ENCODE measurements around the gene PCSK1. TPM values are rescaled to one million over a fixed set of nuclear protein-coding genes. Genes with fewer than 3 reads are reported as not detected.
"Not testable (repeated sequence)": the region's sequence is repeated elsewhere in the genome, so short reads cannot be mapped to it uniquely, and the experiment has no call there.

PCSK1 gene
- total RNA-seq, 1 donor from 2014 or later: not detected

DNA sequence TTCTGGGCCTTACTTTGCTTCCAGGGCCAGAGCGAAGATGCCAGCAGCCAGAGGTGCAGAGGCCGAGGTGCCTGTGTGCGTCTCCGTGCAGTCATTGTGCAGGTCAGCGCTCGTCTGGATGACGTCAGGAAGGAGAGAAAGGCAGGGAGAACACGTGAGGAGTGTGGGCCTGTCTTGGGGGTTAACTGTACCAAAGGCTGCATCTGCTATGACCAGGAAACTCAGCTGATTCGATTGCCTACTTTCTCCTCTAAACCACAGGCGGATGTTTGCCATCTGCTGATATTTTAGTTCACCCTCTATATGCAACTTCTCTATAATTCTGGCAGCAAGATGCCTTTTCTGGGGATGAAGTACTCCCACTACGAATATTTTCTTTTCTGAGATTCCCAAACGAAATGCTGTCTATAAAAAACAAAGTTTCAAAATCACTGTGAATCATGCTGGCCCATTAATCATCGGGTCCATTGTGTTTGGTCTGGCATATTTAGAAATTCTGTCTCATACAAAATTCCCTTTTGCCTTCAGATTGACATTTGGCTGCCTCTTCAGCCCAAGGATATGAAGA lies 24.8 kb downstream of the PCSK1 start:
- intact Hi-C loops (cut with micrococcal nuclease): no loop called here
- Mint-ChIP-seq H3K27me3 (peaks cover 9% of the 10 kb centered on the region), H3K36me3 (ENCODE audit: low read depth) (no peaks in the 10 kb centered on the region), H3K4me3 (no peak overlapping the region), H3K27ac (no peak overlapping the region), H3K4me1 (no peaks in the 10 kb centered on the region), H3K9me3 (no peaks in the 10 kb centered on the region)
- DNase-seq: no peak

DNA sequence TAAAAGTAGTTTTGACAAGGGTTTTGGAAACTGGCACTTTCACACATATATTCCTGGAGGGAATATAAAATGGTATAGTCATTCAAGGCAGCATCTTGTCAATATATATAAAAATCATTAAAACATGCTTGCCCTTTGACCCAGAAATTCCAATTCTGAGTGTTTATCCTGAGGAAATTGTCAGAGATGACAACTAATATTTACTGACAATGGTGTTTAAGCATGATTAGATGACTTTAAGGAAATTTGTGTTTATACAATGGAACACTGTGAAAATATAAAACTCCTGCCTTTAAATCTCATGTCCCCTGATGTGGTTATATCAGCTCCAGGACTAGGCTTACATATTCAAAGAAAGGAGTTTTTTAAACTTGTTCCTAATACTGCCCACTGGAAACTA lies 25.6 kb downstream of the PCSK1 start:
- peaks cover 10% of the 10 kb centered on the region for H3K27me3 Mint-ChIP-seq
- no peak overlapping the region for H3K27ac Mint-ChIP-seq
- intact Hi-C loops (cut with micrococcal nuclease): no loop called here
- DNase-seq: no peak
- no peaks in the 10 kb centered on the region for H3K4me1 Mint-ChIP-seq
- H3K9me3 Mint-ChIP-seq: no peaks in the 10 kb centered on the region
- no peaks in the 10 kb centered on the region for H3K36me3 Mint-ChIP-seq (ENCODE audit: low read depth)
- H3K4me3 Mint-ChIP-seq: no peak overlapping the region

DNA sequence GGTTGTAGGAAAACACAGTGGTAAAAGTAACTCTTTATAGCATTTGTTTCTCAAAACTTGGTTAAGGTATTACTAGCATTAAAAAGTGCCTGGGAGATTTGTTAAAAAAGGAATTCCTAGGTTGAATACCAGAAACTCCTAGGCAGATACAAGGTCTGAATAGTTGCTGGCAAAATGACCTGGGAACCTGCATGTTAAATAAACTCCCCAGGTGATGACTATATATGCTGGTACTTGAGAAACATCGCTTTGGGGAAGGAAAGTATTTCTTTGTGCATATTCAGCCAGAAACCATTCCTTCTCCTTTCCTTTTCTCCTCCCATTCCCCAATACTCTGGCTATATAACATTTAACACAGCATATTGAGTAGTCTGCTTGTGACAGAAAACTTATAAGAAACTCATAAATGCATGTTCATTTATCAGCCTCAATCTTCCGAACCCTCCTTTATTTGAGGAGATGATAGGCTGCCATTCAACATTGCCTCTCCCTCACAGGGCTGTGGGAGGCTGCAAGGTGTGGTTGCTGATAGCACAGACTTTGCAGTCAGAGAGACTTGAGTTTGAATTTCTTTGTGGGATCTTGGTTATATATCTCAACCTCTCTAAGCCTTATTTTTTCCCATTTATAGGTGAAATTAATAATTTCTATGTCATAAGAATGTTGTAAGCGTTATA lies 28.7 kb downstream of the PCSK1 start:
- Mint-ChIP-seq H3K27me3 (peaks cover 10% of the 10 kb centered on the region), H3K36me3 (ENCODE audit: low read depth) (no peaks in the 10 kb centered on the region), H3K9me3 (no peaks in the 10 kb centered on the region), H3K27ac (no peak overlapping the region), H3K4me1 (no peaks in the 10 kb centered on the region), H3K4me3 (no peak overlapping the region)
- peak; percentile 27 for DNase-seq
- intact Hi-C loops (cut with micrococcal nuclease): no loop called here

DNA sequence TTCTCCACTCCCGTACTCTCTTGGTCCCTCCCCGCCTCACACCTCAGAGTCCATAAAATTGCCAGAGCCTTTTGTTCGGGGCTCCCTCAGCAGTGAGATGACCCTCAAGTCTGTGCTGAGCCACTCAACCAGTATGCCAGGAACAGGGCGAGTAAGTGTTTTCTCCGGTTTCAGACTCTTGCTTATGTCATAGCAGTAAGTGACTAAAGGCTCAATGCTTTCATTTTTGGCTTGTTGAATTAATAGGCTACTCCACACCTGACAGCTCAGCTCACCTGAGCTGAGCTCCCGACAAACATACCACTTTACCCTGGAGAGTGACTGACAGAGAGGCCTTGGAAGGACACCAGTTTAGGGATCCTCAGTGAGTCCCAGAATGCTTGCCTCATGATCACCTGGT lies 30.5 kb downstream of the PCSK1 start:
- H3K27me3 Mint-ChIP-seq: peaks cover 11% of the 10 kb centered on the region
- DNase-seq: no peak
- H3K9me3 Mint-ChIP-seq: no peaks in the 10 kb centered on the region
- no peaks in the 10 kb centered on the region for H3K4me1 Mint-ChIP-seq
- no peak overlapping the region for H3K4me3 Mint-ChIP-seq
- H3K36me3 Mint-ChIP-seq (ENCODE audit: low read depth): no peaks in the 10 kb centered on the region
- intact Hi-C loops (cut with micrococcal nuclease): no loop called here
- H3K27ac Mint-ChIP-seq: no peak overlapping the region

DNA sequence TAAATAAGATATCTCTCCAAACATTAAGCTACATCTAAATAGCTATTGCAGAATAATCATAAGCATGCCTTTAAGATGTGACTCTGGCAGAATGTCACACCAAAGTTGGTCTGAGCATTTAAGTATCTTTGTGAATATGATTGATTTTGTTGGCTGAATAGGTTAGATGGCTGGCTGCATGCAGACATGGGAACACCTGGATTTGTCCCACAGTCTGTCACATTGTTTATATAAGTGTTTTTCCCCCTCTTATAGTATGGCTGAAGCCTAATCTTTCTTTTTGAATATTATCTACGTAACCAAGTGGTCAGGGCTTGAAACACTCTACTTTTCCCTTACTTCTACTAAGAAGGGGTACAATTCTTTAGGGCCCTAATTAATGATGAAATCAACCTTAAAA lies 36.2 kb downstream of the PCSK1 start:
- peaks cover 11% of the 10 kb centered on the region for H3K27me3 Mint-ChIP-seq
- no peaks in the 10 kb centered on the region for H3K9me3 Mint-ChIP-seq
- H3K36me3 Mint-ChIP-seq (ENCODE audit: low read depth): no peaks in the 10 kb centered on the region
- peak; percentile 17 for DNase-seq
- no peak overlapping the region for H3K27ac Mint-ChIP-seq
- H3K4me1 Mint-ChIP-seq: no peaks in the 10 kb centered on the region
- no peak overlapping the region for H3K4me3 Mint-ChIP-seq
- intact Hi-C loops (cut with micrococcal nuclease): no loop called here

DNA sequence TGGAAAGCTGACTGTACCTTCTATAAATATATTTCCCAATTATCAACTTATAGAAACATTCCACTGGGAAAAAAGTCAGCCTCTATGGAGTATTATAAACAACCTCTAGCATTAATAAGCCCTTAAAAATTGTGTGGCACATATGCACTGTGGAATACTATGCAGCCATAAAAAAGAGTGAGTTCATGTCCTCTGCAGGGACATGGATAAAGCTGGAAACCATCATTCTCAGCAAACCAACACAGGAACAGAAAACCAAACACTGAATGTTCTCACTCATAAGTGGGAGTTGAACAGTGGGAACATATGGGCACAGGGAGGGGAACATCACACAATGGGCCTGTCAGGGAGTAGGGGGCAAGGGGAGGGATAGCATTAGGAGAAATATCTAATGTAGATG lies 37.8 kb downstream of the PCSK1 start:
- H3K9me3 Mint-ChIP-seq; H3K27ac Mint-ChIP-seq; H3K4me1 Mint-ChIP-seq; H3K4me3 Mint-ChIP-seq; H3K36me3 Mint-ChIP-seq (ENCODE audit: low read depth); intact Hi-C loops (cut with micrococcal nuclease): not testable (repeated sequence)
- H3K27me3 Mint-ChIP-seq: peaks cover 17% of the 10 kb centered on the region
- peak; percentile 3 for DNase-seq

DNA sequence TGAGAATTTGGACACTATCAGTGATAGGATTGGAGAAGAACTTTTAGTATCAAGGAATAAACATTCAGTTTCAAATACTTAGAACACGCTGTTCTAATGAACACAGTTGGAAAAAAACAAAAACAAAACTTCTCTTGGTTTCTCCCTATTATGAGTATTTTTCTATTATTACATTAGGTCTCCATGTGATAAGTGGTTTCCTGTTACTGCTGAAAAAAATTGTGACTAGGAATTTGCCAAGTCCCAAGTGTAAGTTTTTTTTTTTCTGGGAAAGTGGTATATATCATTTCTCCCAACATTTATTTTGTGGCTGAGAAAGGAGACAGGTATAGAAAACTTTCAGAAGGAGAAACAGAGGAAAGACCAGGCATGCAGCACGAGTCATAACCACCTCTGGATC lies 41.1 kb downstream of the PCSK1 start:
- DNase-seq: no peak
- intact Hi-C loops (cut with micrococcal nuclease): no loop called here
- Mint-ChIP-seq H3K9me3 (no peaks in the 10 kb centered on the region), H3K4me3 (no peak overlapping the region), H3K27me3 (peaks cover 26% of the 10 kb centered on the region), H3K36me3 (ENCODE audit: low read depth) (no peaks in the 10 kb centered on the region), H3K4me1 (no peaks in the 10 kb centered on the region), H3K27ac (no peak overlapping the region)

DNA sequence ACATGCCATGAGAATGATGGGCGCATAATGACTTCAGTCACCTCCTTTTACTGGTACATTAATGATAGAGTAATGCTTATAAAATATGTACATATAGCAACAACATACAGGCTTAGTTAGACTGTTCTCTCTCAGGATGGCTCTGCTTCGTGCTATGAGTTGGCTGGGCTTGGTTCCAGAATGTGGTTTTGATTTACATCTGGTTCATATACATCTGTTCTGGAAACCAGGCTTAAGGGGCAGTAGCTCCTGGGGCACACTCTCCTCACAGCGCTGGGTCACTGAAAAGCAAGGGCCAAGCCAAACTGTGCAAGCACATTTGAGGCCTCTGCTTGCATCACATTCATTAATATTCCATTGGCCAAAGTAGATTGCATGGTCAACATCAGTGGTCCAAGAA lies 44.9 kb downstream of the PCSK1 start:
- H3K4me3 Mint-ChIP-seq: no peak overlapping the region

DNA sequence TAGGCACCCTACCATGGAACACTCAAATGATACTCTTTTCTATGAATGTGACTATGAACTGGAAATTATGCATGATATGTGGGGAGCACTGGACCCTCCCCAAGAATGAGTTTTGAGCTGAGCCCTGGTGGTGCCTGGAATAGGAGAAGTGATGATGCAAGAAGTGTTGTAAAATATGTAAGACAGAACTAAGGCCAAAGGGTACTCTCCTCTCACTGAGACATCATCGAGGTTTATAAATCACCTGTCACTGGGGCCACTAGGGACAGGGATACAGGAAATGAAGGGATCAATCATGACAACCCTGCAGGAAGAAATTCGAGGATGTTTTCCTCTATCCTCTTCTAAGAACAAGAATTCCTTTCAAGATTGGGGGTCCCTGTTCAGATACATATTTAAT lies 45.4 kb downstream of the PCSK1 start:
- H3K27me3 Mint-ChIP-seq: peaks cover 32% of the 10 kb centered on the region
- no peaks in the 10 kb centered on the region for H3K36me3 Mint-ChIP-seq (ENCODE audit: low read depth)
- DNase-seq: no peak
- H3K4me3 Mint-ChIP-seq: no peak overlapping the region
- H3K4me1 Mint-ChIP-seq: no peaks in the 10 kb centered on the region
- no peaks in the 10 kb centered on the region for H3K9me3 Mint-ChIP-seq
- H3K27ac Mint-ChIP-seq: no peak overlapping the region
- intact Hi-C loops (cut with micrococcal nuclease): no loop called here

More for the DNA sequence above, 44.9 kb downstream of the PCSK1 start:
- intact Hi-C loops (cut with micrococcal nuclease): no loop called here
- H3K4me1 Mint-ChIP-seq: no peaks in the 10 kb centered on the region
- DNase-seq: no peak
- no peak overlapping the region for H3K27ac Mint-ChIP-seq
- no peaks in the 10 kb centered on the region for H3K9me3 Mint-ChIP-seq
- H3K27me3 Mint-ChIP-seq: peaks cover 29% of the 10 kb centered on the region
- H3K36me3 Mint-ChIP-seq (ENCODE audit: low read depth): no peaks in the 10 kb centered on the region

DNA sequence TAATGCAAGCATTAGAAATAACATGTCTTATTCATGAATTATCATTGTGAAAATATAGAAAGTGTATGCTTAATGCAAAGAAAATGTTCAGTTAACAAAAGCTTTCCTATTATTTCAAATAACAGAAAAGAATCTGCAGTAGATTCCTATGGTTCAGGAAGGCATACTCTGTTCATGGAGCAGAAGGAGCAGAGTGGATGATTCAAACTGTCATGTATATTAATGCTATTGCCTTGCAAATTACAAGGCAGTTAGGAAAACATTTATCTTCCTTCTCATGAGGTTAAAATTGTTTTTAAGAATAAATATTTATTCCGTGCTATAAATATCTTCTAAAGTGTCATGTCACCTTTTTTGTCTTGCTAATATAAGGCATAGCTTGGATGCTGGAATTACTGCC lies 47.5 kb downstream of the PCSK1 start:
- intact Hi-C loops (cut with micrococcal nuclease): no loop called here
- Mint-ChIP-seq H3K27ac (no peak overlapping the region), H3K27me3 (peaks cover 33% of the 10 kb centered on the region), H3K9me3 (no peaks in the 10 kb centered on the region), H3K4me3 (no peak overlapping the region), H3K4me1 (no peaks in the 10 kb centered on the region), H3K36me3 (ENCODE audit: low read depth) (no peaks in the 10 kb centered on the region)
- no peak for DNase-seq

DNA sequence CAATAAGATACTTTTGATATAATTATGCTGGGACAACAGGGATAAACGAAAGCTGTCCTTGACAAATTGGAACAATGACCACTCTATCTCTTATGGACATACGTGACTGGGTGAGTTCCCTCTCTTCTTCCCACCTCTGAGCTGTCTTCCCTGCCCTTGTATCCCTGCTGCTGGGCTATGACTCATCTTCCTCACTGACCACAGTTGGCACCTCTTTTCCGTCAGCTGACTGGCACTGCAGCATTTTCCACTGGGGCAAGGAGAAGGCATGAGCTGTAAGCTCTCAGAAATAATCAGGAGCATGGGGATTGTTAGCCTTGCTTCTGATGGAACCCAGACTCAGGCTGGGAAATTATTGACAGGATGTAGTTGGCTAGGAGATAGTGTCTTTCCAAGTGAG lies 48.7 kb downstream of the PCSK1 start:
- H3K4me3 Mint-ChIP-seq: no peak overlapping the region
- DNase-seq: no peak
- no peaks in the 10 kb centered on the region for H3K9me3 Mint-ChIP-seq
- H3K4me1 Mint-ChIP-seq: no peaks in the 10 kb centered on the region
- intact Hi-C loops (cut with micrococcal nuclease): no loop called here
- no peak overlapping the region for H3K27ac Mint-ChIP-seq
- peaks cover 29% of the 10 kb centered on the region for H3K27me3 Mint-ChIP-seq
- H3K36me3 Mint-ChIP-seq (ENCODE audit: low read depth): no peaks in the 10 kb centered on the region

DNA sequence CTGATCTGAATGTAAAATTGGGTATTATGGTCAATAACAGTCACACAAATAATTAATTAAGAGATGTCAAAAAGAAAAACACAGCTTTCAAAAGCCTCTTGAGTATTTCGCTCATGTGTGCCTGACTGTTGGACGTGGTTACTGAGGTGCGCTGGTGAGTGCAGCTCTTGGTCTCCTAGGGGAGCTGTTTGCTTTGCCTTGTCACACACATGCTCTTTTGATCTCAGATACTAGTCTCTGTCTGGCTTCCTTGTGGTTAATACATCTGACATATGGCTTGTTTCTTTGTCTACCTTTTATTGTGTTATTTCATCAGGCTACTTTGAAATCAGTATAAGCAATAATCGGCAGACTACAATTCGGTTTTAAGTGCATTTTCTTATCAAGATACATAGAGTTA lies 51.5 kb downstream of the PCSK1 start:
- H3K27me3 Mint-ChIP-seq: peaks cover 28% of the 10 kb centered on the region
- H3K4me3 Mint-ChIP-seq: no peak overlapping the region
- H3K36me3 Mint-ChIP-seq (ENCODE audit: low read depth): no peaks in the 10 kb centered on the region
- no peaks in the 10 kb centered on the region for H3K4me1 Mint-ChIP-seq
- H3K27ac Mint-ChIP-seq: no peak overlapping the region
- DNase-seq: no peak
- H3K9me3 Mint-ChIP-seq: no peaks in the 10 kb centered on the region
- intact Hi-C loops (cut with micrococcal nuclease): no loop called here

DNA sequence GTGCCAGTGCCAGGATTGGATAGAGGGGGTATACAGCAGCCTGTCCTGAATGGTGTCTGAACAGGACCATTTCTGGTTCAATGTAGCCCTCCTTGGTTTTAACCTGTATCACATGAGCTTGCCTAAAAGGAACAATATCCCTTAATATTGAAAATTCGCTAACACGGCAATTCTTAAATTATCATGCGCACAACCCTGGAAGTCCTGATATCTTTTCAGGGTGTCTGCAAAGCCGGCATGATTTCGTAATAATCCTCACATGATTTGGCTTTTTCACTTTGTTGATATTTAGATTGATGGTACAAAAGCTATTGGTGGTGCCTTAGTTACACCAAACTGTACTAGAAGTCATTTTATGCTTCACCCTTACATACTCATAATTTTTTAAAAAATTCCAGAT lies 53.2 kb downstream of the PCSK1 start:
- no peaks in the 10 kb centered on the region for H3K4me1 Mint-ChIP-seq
- H3K9me3 Mint-ChIP-seq: no peaks in the 10 kb centered on the region
- no peaks in the 10 kb centered on the region for H3K36me3 Mint-ChIP-seq (ENCODE audit: low read depth)
- peaks cover 30% of the 10 kb centered on the region for H3K27me3 Mint-ChIP-seq
- intact Hi-C loops (cut with micrococcal nuclease): no loop called here
- no peak overlapping the region for H3K27ac Mint-ChIP-seq
- no peak for DNase-seq
- H3K4me3 Mint-ChIP-seq: no peak overlapping the region

DNA sequence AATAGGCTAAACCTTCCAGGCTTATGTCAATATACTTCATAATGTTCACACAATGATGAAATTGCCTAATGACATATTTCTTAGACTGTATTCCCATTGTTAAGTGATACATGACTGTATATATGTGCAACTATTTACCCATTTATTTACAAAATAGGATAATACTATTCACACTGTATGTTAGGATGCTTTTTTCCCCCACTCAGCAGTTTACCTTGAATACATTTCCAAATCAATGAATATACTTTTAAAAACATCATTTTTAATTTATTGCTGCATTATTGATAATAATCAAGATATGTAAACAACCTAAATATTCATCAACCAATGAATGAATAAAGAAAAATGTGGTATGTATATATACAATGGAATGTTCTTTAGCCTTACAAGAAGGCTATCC lies 55.5 kb downstream of the PCSK1 start:
- Mint-ChIP-seq H3K36me3 (ENCODE audit: low read depth) (no peaks in the 10 kb centered on the region), H3K9me3 (no peaks in the 10 kb centered on the region), H3K4me3 (no peak overlapping the region), H3K27me3 (peaks cover 25% of the 10 kb centered on the region), H3K27ac (no peak overlapping the region), H3K4me1 (no peaks in the 10 kb centered on the region)
- intact Hi-C loops (cut with micrococcal nuclease): no loop called here
- no peak for DNase-seq

DNA sequence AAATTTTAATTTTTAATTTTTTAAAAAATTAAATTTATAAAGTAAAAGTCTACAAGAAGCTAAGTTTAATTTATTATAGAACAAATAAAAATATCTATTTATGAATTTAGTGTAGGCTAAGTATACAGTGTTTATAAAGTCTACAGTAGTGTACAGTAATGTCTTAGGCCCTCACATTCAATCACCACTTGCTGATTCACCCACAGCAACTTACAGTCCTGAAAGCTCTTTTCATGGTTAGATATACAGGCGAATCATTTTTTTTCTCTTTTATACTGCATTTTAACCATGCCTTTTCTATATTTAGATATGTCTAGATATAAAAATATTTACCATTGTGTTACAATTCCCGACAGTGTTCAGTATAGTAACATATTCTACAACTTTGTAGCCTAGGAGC lies 55.9 kb downstream of the PCSK1 start:
- Mint-ChIP-seq H3K4me1 (no peaks in the 10 kb centered on the region), H3K4me3 (no peak overlapping the region), H3K27me3 (peaks cover 27% of the 10 kb centered on the region), H3K27ac (no peak overlapping the region), H3K9me3 (no peaks in the 10 kb centered on the region), H3K36me3 (ENCODE audit: low read depth) (no peaks in the 10 kb centered on the region)
- intact Hi-C loops (cut with micrococcal nuclease): no loop called here
- DNase-seq: no peak

All from activated CD4-positive, alpha-beta T cell treated with anti-CD3 and anti-CD28 coated beads, Interleukin-2, amount 10 ng/mL, durations not matched to agents 24 days and 14 days (primary cell).